Hepatocyte (in vitro differentiated cells): ENCODE results near the gene ANKMY2. TPM values are rescaled to one million over a fixed set of nuclear protein-coding genes. Genes with fewer than 3 reads are reported as not detected.

Source experiments
- DNase-seq: peaks from one replicate; pipeline ENCODE4 v3.0.0-alpha.2; 2016; ENCODE audit warnings: low spot score
- H2AFZ ChIP-seq: fragments of 200-600 bp; sonication (generic); 2 replicates; pipeline ENCODE4 v1.6.0; 2016; ENCODE audit warnings: antibody characterized with exemption, mild to moderate bottlenecking
- H3K27ac ChIP-seq: fragments of 200-600 bp; sonication (generic); 2 replicates; pipeline ENCODE4 v1.5.1; 2016; ENCODE audit warnings: mild to moderate bottlenecking
- H3K27me3 ChIP-seq: fragments of 200-600 bp; sonication (generic); 2 replicates; pipeline ENCODE4 v1.6.1; 2016
- H3K36me3 ChIP-seq: fragments of 200-600 bp; sonication (generic); replicated peaks from 2 replicates; pipeline ENCODE4 v1.5.1; 2016; ENCODE audit warnings: low read depth; ENCODE audit not compliant: insufficient read depth
- H3K4me1 ChIP-seq: fragments of 200-600 bp; sonication (generic); 2 replicates; pipeline ENCODE4 v1.5.1; 2016; ENCODE audit warnings: mild to moderate bottlenecking, moderate library complexity; ENCODE audit not compliant: insufficient read depth
- H3K4me2 ChIP-seq: fragments of 200-600 bp; sonication (generic); 2 replicates; pipeline ENCODE4 v1.6.0; 2016
- H3K4me3 ChIP-seq: fragments of 200-600 bp; sonication (generic); 2 replicates; pipeline ENCODE4 v1.5.1; 2016; ENCODE audit warnings: mild to moderate bottlenecking
- H3K79me2 ChIP-seq: fragments of 200-600 bp; sonication (generic); 2 replicates; pipeline ENCODE4 v1.6.0; 2017; ENCODE audit warnings: mild to moderate bottlenecking
- H3K9me2 ChIP-seq: fragments of 200-600 bp; sonication (generic); replicated peaks from 2 replicates; pipeline ENCODE4 v1.6.0; 2017; ENCODE audit warnings: mild to moderate bottlenecking; ENCODE audit not compliant: insufficient read depth
- H3K9me3 ChIP-seq: fragments of 200-600 bp; sonication (generic); 2 replicates; pipeline ENCODE4 v1.5.1; 2016; ENCODE audit warnings: low read depth, mild to moderate bottlenecking
- H4K20me1 ChIP-seq: fragments of 200-600 bp; sonication (generic); 2 replicates; pipeline ENCODE4 v1.6.0; 2016; ENCODE audit warnings: mild to moderate bottlenecking; ENCODE audit not compliant: insufficient read depth, poor library complexity, severe bottlenecking
- EZH2 ChIP-seq: fragments of 200-600 bp; sonication (generic); IDR thresholded peaks from 2 replicates; pipeline ENCODE4 v1.6.1; 2016; ENCODE audit warnings: antibody characterized with exemption, mild to moderate bottlenecking, borderline replicate concordance
- EZH2phosphoT487 ChIP-seq: fragments of 200-600 bp; sonication (generic); IDR thresholded peaks from one replicate; pipeline ENCODE4 v1.6.1; 2018; ENCODE audit warnings: antibody characterized with exemption, mild to moderate bottlenecking, low read depth, moderate library complexity; ENCODE audit not compliant: unreplicated experiment, severe bottlenecking
- WGBS: methylation state at CpG from one replicate; pipeline ENCODE4 v1.1.6; 2016; ENCODE audit warnings: low lambda C conversion rate; ENCODE audit errors: missing lambda C conversion rate; 5-methylcytosine and 5-hydroxymethylcytosine counted together
- polyA plus RNA-seq: library from polyadenylated mRNA; unstranded; fragments of >200 nt; fragmentation: Nextera tagmentation; extraction: Ambion mirVana; gene quantifications from 2 replicates; pipeline ENCODE4 v1.2.1, GENCODE V29; 2016
- total RNA-seq: library from RNA; depleted of rRNA; stranded (reverse); fragments of >200 nt; gene quantifications from 2 replicates; pipeline ENCODE4 v1.2.3, GENCODE V29; 2014
- TF ChIP-seq, protein P1 (sequence below): fragments of 200-600 bp; sonication (generic); IDR thresholded peaks from 2 replicates; pipeline ENCODE4 v1.5.1; 2016; ENCODE audit warnings: antibody characterized with exemption, mild to moderate bottlenecking; ENCODE audit not compliant: poor library complexity

The ANKMY2 gene
- total and polyA plus RNA-seq, 2 experiments from 2014 or later, result 30.7 to 42.5 TPM

GRCh38 chr7:16656141-16656540 is 10.6 kb upstream of the ANKMY2 start:
- no peak for DNase-seq
- no peaks in the 10 kb centered on the region for H3K36me3 ChIP-seq
- H4K20me1 ChIP-seq, result peaks cover 8% of the 10 kb centered on the region
- no peak overlapping the region for H3K4me3 ChIP-seq
- no peak overlapping the region for H3K4me2 ChIP-seq
- H3K27ac ChIP-seq, result no peak overlapping the region
- 89% methylated on average over 1 of the region's 1 CpG for WGBS
- no peaks in the 10 kb centered on the region for H3K9me3 ChIP-seq
- no peak overlapping the region for H2AFZ ChIP-seq
- no peaks in the 10 kb centered on the region for H3K9me2 ChIP-seq
- peaks cover 99% of the 10 kb centered on the region for H3K79me2 ChIP-seq
- peaks cover 21% of the 10 kb centered on the region for H3K4me1 ChIP-seq
- TF ChIP-seq, protein P1, sequence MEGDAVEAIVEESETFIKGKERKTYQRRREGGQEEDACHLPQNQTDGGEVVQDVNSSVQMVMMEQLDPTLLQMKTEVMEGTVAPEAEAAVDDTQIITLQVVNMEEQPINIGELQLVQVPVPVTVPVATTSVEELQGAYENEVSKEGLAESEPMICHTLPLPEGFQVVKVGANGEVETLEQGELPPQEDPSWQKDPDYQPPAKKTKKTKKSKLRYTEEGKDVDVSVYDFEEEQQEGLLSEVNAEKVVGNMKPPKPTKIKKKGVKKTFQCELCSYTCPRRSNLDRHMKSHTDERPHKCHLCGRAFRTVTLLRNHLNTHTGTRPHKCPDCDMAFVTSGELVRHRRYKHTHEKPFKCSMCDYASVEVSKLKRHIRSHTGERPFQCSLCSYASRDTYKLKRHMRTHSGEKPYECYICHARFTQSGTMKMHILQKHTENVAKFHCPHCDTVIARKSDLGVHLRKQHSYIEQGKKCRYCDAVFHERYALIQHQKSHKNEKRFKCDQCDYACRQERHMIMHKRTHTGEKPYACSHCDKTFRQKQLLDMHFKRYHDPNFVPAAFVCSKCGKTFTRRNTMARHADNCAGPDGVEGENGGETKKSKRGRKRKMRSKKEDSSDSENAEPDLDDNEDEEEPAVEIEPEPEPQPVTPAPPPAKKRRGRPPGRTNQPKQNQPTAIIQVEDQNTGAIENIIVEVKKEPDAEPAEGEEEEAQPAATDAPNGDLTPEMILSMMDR, result no peak
- TF ChIP-seq EZH2phosphoT487 (no peak), EZH2 (no peak)
- H3K27me3 ChIP-seq, result no peaks in the 10 kb centered on the region

DNA sequence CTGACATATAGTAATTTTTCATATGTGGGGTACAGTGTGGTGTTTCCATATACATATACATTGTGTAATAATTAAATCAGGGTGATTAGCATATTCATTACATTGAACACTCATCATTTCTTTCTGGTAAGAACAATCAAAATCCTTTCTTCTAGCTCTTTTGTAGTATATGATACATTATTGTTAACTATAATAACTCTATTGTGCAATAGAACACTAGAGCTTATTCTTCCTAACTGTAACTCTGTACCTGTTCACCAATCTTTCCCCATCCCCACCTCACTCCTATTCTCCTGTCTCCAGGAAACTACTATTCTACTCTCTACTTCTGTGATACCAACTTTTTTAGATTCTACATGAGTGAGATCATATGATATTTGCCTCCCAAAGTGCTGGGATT is 9.8 kb upstream of the ANKMY2 start:
- Histone ChIP-seq H3K36me3 (no peaks in the 10 kb centered on the region), H3K4me2 (no peak overlapping the region), H3K9me3 (no peaks in the 10 kb centered on the region), H3K79me2 (peaks cover 100% of the 10 kb centered on the region), H3K9me2 (no peaks in the 10 kb centered on the region), H2AFZ (no peak overlapping the region), H4K20me1 (peaks cover 15% of the 10 kb centered on the region), H3K27ac (no peak overlapping the region), H3K4me1 (peaks cover 14% of the 10 kb centered on the region), H3K4me3 (no peak overlapping the region), H3K27me3 (no peaks in the 10 kb centered on the region)
- no peak for DNase-seq
- TF ChIP-seq EZH2phosphoT487 (no peak), EZH2 (no peak)
- TF ChIP-seq, protein P1, result no peak

DNA sequence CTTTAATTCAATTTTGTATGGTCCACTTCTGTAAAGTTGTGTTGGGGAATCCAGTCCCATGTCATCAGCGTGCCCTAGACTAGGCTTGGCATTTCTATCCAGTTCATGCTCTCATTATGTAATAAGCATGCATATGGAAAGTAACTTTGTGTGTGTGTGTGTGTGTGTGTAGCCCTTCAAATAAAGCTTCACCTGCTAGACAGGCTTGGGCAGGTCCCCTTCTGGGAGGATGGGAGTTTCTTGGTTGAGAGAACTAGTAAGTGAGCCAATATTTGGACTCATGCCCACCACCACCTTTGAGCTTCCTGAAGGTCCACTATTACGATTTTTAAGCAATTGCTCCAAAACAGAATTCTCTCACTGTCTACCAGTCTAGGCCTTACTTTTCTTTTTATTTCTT is 7.3 kb upstream of the ANKMY2 start:
- Histone ChIP-seq H3K9me2 (no peaks in the 10 kb centered on the region), H3K4me2 (no peak overlapping the region), H3K27ac (no peak overlapping the region), H3K79me2 (peaks cover 100% of the 10 kb centered on the region), H2AFZ (no peak overlapping the region), H3K9me3 (no peaks in the 10 kb centered on the region), H3K36me3 (no peaks in the 10 kb centered on the region), H4K20me1 (peaks cover 24% of the 10 kb centered on the region), H3K4me3 (no peak overlapping the region), H3K4me1 (peaks cover 12% of the 10 kb centered on the region), H3K27me3 (no peaks in the 10 kb centered on the region)
- WGBS, result 95% methylated on average over 2 of the region's 2 CpGs
- DNase-seq, result no peak
- no peak for TF ChIP-seq EZH2phosphoT487
- TF ChIP-seq, protein P1, result no peak
- TF ChIP-seq EZH2, result no peak

DNA sequence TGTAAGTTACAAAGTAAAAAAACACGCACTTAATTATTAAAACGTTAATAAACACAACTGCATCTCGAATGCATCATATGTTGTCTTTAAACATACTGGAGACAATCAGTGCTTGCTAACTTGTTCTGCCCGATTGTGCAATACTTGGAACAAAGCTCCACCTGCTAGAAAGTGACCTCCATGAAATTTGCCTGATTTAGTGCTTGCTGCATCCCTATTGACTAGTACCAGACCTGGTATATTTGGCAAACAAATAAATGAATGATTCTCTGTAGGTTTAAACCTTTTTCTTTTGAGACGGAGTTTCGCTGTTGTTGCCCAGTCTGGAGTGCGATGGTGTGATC is 6.7 kb upstream of the ANKMY2 start:
- Histone ChIP-seq H3K36me3 (no peaks in the 10 kb centered on the region), H3K9me3 (no peaks in the 10 kb centered on the region), H3K27ac (no peak overlapping the region), H3K4me2 (no peak overlapping the region), H3K79me2 (peaks cover 100% of the 10 kb centered on the region), H3K4me3 (no peak overlapping the region), H4K20me1 (peaks cover 30% of the 10 kb centered on the region), H2AFZ (no peak overlapping the region), H3K4me1 (peaks cover 9% of the 10 kb centered on the region), H3K9me2 (no peaks in the 10 kb centered on the region), H3K27me3 (no peaks in the 10 kb centered on the region)
- 92% methylated on average over 7 of the region's 7 CpGs for WGBS
- DNase-seq, result no peak
- no peak for TF ChIP-seq EZH2phosphoT487
- TF ChIP-seq, protein P1, result no peak
- TF ChIP-seq EZH2, result no peak
